ENCODE data around the gene TTC9B.

DNA sequence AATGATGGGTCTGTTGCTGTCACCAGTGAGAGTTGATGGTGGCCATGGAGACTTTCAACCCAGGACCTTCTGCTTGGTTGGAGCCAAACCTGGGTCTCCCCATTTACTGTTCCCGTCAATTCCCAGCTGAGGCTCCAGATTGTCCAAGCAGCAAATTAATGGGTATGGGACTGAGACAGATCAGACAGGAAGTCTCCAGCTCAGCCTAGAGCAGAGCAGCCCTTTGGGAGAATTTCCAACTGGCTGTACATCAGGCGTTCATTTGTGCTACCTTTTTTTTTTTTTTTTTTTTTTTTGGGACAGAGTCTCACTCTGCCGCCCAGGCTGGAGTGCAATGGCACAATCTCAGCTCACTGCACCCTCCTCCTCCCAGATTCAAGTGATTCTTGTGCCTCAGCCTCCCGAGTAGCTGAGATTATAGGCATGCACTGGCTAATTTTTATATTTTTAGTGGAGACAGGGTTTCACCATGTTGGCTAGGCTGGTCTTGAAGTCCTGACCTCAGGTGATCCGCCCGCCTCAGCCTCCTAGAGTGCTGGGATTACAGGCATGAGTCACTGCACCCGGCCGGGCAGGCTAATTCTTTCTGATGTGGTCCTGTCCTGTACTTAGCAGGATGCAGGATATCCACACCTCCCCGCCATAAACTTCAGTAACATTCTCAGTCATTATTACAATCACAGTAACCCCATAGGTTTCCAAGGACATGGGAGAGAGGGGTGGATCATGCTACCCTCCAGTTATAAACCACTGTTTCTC, 17.7 kb downstream of the TTC9B start:
- TF ChIP-seq, protein P1, sequence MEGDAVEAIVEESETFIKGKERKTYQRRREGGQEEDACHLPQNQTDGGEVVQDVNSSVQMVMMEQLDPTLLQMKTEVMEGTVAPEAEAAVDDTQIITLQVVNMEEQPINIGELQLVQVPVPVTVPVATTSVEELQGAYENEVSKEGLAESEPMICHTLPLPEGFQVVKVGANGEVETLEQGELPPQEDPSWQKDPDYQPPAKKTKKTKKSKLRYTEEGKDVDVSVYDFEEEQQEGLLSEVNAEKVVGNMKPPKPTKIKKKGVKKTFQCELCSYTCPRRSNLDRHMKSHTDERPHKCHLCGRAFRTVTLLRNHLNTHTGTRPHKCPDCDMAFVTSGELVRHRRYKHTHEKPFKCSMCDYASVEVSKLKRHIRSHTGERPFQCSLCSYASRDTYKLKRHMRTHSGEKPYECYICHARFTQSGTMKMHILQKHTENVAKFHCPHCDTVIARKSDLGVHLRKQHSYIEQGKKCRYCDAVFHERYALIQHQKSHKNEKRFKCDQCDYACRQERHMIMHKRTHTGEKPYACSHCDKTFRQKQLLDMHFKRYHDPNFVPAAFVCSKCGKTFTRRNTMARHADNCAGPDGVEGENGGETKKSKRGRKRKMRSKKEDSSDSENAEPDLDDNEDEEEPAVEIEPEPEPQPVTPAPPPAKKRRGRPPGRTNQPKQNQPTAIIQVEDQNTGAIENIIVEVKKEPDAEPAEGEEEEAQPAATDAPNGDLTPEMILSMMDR (IDR thresholded peaks at IDR 0.05) = no peak
- no peak for TF ChIP-seq POLR2AphosphoS5 (IDR thresholded peaks at IDR 0.05; ENCODE audit: insufficient read depth in 1 of 2, low read depth in 1 of 2)
- no peak for TF ChIP-seq POLR2A (IDR thresholded peaks at IDR 0.05)
